ENCODE results near the gene CECR2. TPM values are rescaled to one million over a fixed set of nuclear protein-coding genes. Genes with fewer than 3 reads are reported as not detected.

The CECR2 gene
- total RNA-seq, 1 experiment from 2014 or later, result 3.6 TPM

GRCh38 chr22:17552737-17553136 lies 183.5 kb downstream of the CECR2 start:
- Histone ChIP-seq H3K27ac (ENCODE audit: low read length) (no peak overlapping the region), H3K9me3 (ENCODE audit: control insufficient read depth, insufficient read depth, low read depth, low read length) (no peaks in the 10 kb centered on the region), H3K36me3 (ENCODE audit: control insufficient read depth, insufficient read depth, low read length) (no peaks in the 10 kb centered on the region), H3K4me1 (ENCODE audit: control insufficient read depth, insufficient read depth, low read length) (no peaks in the 10 kb centered on the region), H3K4me3 (ENCODE audit: low read depth in 2 of 2, low read length in 2 of 2) (no peak overlapping the region), H3K27me3 (ENCODE audit: control insufficient read depth, insufficient read depth, low read length) (no peaks in the 10 kb centered on the region)
- CTCF ChIA-PET, result no interaction called here
- BruUV-seq (replicated peaks), result no TSS peak
- POLR2A ChIA-PET, result interaction anchor here (0.6 kb wide), 1 partner anchor 44 kb away, joined by 3 read pairs; no protein-coding TSS in a partner anchor
- intact Hi-C loops (cut with micrococcal nuclease; ENCODE audit: unreplicated experiment), result no loop called here
- ATAC-seq, result no peak
- TF ChIP-seq, protein P1, sequence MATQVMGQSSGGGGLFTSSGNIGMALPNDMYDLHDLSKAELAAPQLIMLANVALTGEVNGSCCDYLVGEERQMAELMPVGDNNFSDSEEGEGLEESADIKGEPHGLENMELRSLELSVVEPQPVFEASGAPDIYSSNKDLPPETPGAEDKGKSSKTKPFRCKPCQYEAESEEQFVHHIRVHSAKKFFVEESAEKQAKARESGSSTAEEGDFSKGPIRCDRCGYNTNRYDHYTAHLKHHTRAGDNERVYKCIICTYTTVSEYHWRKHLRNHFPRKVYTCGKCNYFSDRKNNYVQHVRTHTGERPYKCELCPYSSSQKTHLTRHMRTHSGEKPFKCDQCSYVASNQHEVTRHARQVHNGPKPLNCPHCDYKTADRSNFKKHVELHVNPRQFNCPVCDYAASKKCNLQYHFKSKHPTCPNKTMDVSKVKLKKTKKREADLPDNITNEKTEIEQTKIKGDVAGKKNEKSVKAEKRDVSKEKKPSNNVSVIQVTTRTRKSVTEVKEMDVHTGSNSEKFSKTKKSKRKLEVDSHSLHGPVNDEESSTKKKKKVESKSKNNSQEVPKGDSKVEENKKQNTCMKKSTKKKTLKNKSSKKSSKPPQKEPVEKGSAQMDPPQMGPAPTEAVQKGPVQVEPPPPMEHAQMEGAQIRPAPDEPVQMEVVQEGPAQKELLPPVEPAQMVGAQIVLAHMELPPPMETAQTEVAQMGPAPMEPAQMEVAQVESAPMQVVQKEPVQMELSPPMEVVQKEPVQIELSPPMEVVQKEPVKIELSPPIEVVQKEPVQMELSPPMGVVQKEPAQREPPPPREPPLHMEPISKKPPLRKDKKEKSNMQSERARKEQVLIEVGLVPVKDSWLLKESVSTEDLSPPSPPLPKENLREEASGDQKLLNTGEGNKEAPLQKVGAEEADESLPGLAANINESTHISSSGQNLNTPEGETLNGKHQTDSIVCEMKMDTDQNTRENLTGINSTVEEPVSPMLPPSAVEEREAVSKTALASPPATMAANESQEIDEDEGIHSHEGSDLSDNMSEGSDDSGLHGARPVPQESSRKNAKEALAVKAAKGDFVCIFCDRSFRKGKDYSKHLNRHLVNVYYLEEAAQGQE (IDR thresholded peaks at IDR 0.05; ENCODE audit: insufficient read depth in 1 of 2, low read depth in 2 of 2, low read length in 1 of 2), result no peak
- TF ChIP-seq SIN3A (IDR thresholded peaks at IDR 0.05; ENCODE audit: borderline replicate concordance, insufficient read depth, low read depth, low read length) (no peak), POLR2AphosphoS5 (IDR thresholded peaks at IDR 0.05; ENCODE audit: low read depth, low read length) (no peak), TCF7L2 (IDR thresholded peaks at IDR 0.05; ENCODE audit: low read depth, low read length) (no peak)
- TF ChIP-seq, protein P2, sequence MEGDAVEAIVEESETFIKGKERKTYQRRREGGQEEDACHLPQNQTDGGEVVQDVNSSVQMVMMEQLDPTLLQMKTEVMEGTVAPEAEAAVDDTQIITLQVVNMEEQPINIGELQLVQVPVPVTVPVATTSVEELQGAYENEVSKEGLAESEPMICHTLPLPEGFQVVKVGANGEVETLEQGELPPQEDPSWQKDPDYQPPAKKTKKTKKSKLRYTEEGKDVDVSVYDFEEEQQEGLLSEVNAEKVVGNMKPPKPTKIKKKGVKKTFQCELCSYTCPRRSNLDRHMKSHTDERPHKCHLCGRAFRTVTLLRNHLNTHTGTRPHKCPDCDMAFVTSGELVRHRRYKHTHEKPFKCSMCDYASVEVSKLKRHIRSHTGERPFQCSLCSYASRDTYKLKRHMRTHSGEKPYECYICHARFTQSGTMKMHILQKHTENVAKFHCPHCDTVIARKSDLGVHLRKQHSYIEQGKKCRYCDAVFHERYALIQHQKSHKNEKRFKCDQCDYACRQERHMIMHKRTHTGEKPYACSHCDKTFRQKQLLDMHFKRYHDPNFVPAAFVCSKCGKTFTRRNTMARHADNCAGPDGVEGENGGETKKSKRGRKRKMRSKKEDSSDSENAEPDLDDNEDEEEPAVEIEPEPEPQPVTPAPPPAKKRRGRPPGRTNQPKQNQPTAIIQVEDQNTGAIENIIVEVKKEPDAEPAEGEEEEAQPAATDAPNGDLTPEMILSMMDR (IDR thresholded peaks at IDR 0.05), result no peak
- in situ Hi-C loops (cut with HindIII; ENCODE audit: low pct_unique_long_range_greater_than_20kb, low sequenced_read_pairs), result no loop called here
- no peak for DNase-seq (ENCODE audit: low read depth, low spot score)

GRCh38 chr22:17554814-17555213 lies 185.6 kb downstream of the CECR2 start:
- TF ChIP-seq POLR2AphosphoS5 (IDR thresholded peaks at IDR 0.05; ENCODE audit: low read depth, low read length) (no peak), TCF7L2 (IDR thresholded peaks at IDR 0.05; ENCODE audit: low read depth, low read length) (no peak), SIN3A (IDR thresholded peaks at IDR 0.05; ENCODE audit: borderline replicate concordance, insufficient read depth, low read depth, low read length) (no peak)
- TF ChIP-seq, protein P1 (IDR thresholded peaks at IDR 0.05; ENCODE audit: insufficient read depth in 1 of 2, low read depth in 2 of 2, low read length in 1 of 2), result no peak
- TF ChIP-seq, protein P2 (IDR thresholded peaks at IDR 0.05), result no peak
- Histone ChIP-seq H3K27ac (ENCODE audit: low read length) (no peak overlapping the region), H3K4me1 (ENCODE audit: control insufficient read depth, insufficient read depth, low read length) (no peaks in the 10 kb centered on the region), H3K9me3 (ENCODE audit: control insufficient read depth, insufficient read depth, low read depth, low read length) (no peaks in the 10 kb centered on the region), H3K4me3 (ENCODE audit: low read depth in 2 of 2, low read length in 2 of 2) (no peak overlapping the region), H3K36me3 (ENCODE audit: control insufficient read depth, insufficient read depth, low read length) (no peaks in the 10 kb centered on the region), H3K27me3 (ENCODE audit: control insufficient read depth, insufficient read depth, low read length) (no peaks in the 10 kb centered on the region)
- ChIA-PET CTCF (no interaction called here), POLR2A (no interaction called here)
- in situ Hi-C loops (cut with HindIII; ENCODE audit: low pct_unique_long_range_greater_than_20kb, low sequenced_read_pairs), result no loop called here
- DNase-seq (ENCODE audit: low read depth, low spot score), result no peak
- intact Hi-C loops (cut with micrococcal nuclease; ENCODE audit: unreplicated experiment), result no loop called here
- no TSS peak for BruUV-seq (replicated peaks)
- ATAC-seq, result no peak
